ENCODE data around the gene CDH5.

CDH5 gene

GRCh38 chr16:66385415-66385814, 18.9 kb downstream of the CDH5 start:
- in situ Hi-C loops (cut with MboI; ENCODE audit: low pct_unique_long_range_greater_than_20kb, low sequenced_read_pairs, unreplicated experiment) = no loop called here
- DNase-seq (ENCODE audit: low spot score) = no peak
- no peak for TF ChIP-seq CTCF (IDR thresholded peaks at IDR 0.05; ENCODE audit: extremely low read depth, insufficient read depth, missing control alignments)

GRCh38 chr16:66386629-66387622, 20.4 kb downstream of the CDH5 start:
- no peak for DNase-seq (ENCODE audit: low spot score)
- in situ Hi-C loops (cut with MboI; ENCODE audit: low pct_unique_long_range_greater_than_20kb, low sequenced_read_pairs, unreplicated experiment) = no loop called here
- no peak for TF ChIP-seq CTCF (IDR thresholded peaks at IDR 0.05; ENCODE audit: extremely low read depth, insufficient read depth, missing control alignments)

- in situ Hi-C loops (cut with MboI; ENCODE audit: low pct_unique_long_range_greater_than_20kb, low sequenced_read_pairs, unreplicated experiment) = no loop called here
- no peak for DNase-seq (ENCODE audit: low spot score)
- TF ChIP-seq CTCF (IDR thresholded peaks at IDR 0.05; ENCODE audit: extremely low read depth, insufficient read depth, missing control alignments) = no peak
Measured at GRCh38 chr16:66387817-66388332, 21.4 kb downstream of the CDH5 start.

GRCh38 chr16:66388350-66389139, 22.1 kb downstream of the CDH5 start:
- in situ Hi-C loops (cut with MboI; ENCODE audit: low pct_unique_long_range_greater_than_20kb, low sequenced_read_pairs, unreplicated experiment) = no loop called here
- DNase-seq (ENCODE audit: low spot score) = no peak
- no peak for TF ChIP-seq CTCF (IDR thresholded peaks at IDR 0.05; ENCODE audit: extremely low read depth, insufficient read depth, missing control alignments)

GRCh38 chr16:66389256-66390176, 23.0 kb downstream of the CDH5 start:
- DNase-seq (ENCODE audit: low spot score) = no peak
- TF ChIP-seq CTCF (IDR thresholded peaks at IDR 0.05; ENCODE audit: extremely low read depth, insufficient read depth, missing control alignments) = no peak
- in situ Hi-C loops (cut with MboI; ENCODE audit: low pct_unique_long_range_greater_than_20kb, low sequenced_read_pairs, unreplicated experiment) = no loop called here
